GM21515 (cell line): Measurements from ENCODE around the gene DIO2.

ENCODE experiments used
- ATAC-seq: cut with Tn5 transposase; IDR thresholded peaks from one replicate; pipeline ENCODE4 v1.9.1; 2021; ENCODE audit not compliant: unreplicated experiment

DIO2 gene

GRCh38 chr14:80172375-80173051 lies 38.8 kb downstream of the DIO2 start:
- ATAC-seq, result no peak

GRCh38 chr14:80167793-80168448 lies 43.4 kb downstream of the DIO2 start:
- ATAC-seq, result no peak

- ATAC-seq, result no peak
Observed at GRCh38 chr14:80164991-80165721, 46.1 kb downstream of the DIO2 start.

GRCh38 chr14:80152763-80153162 lies 58.5 kb downstream of the DIO2 start:
- ATAC-seq, result no peak

- ATAC-seq, result no peak
Observed at GRCh38 chr14:80152166-80152565, 59.1 kb downstream of the DIO2 start.

GRCh38 chr14:80150301-80150700 lies 61.0 kb downstream of the DIO2 start:
- no peak for ATAC-seq
